H9 (cell line): Measurements from ENCODE around the gene SH3GL3. TPM values are rescaled to one million over a fixed set of nuclear protein-coding genes. Genes with fewer than 3 reads are reported as not detected.

Source experiments
- DNase-seq: peaks from one replicate; pipeline ENCODE4 v3.0.0-alpha.2; 2017
- H2AFZ ChIP-seq: one replicate; pipeline ENCODE4 v1.6.1; 2013; ENCODE audit warnings: mild to moderate bottlenecking, low read length, control low read depth, moderate library complexity
- H2AK5ac ChIP-seq: 2 replicates; pipeline ENCODE4 v1.6.1; 2013; ENCODE audit warnings: low read length, control low read depth, mixed read lengths; ENCODE audit not compliant: insufficient read length
- H2BK120ac ChIP-seq: one replicate; pipeline ENCODE4 v1.6.1; 2013; ENCODE audit warnings: low read depth, mild to moderate bottlenecking, low read length, control low read depth, inconsistent platforms; ENCODE audit not compliant: poor library complexity, severe bottlenecking
- H2BK12ac ChIP-seq: 2 replicates; pipeline ENCODE4 v1.6.1; 2013; ENCODE audit warnings: low read length, control low read depth, mixed read lengths, low read depth; ENCODE audit not compliant: insufficient read length
- H2BK15ac ChIP-seq: 2 replicates; pipeline ENCODE4 v1.6.1; 2013; ENCODE audit warnings: low read depth, low read length, control low read depth
- H2BK20ac ChIP-seq: one replicate; pipeline ENCODE4 v1.6.1; 2013; ENCODE audit warnings: low read depth, mild to moderate bottlenecking, low read length, control low read depth, inconsistent platforms; ENCODE audit not compliant: poor library complexity, severe bottlenecking
- H2BK5ac ChIP-seq: 2 replicates; pipeline ENCODE4 v1.6.1; 2013; ENCODE audit warnings: low read length, control low read depth, mixed read lengths; ENCODE audit not compliant: insufficient read length
- H3K14ac ChIP-seq: 2 replicates; pipeline ENCODE4 v1.6.1; 2013; ENCODE audit warnings: low read length, control low read depth; ENCODE audit not compliant: insufficient read depth
- H3K18ac ChIP-seq: 2 replicates; pipeline ENCODE4 v1.6.1; 2013; ENCODE audit warnings: low read depth, mild to moderate bottlenecking, mixed read lengths, low read length, control low read depth; ENCODE audit not compliant: insufficient read length
- H3K23ac ChIP-seq: 2 replicates; pipeline ENCODE4 v1.6.1; 2013; ENCODE audit warnings: low read length, control low read depth, mixed read lengths, low read depth; ENCODE audit not compliant: insufficient read length
- H3K23me2 ChIP-seq: 2 replicates; pipeline ENCODE4 v1.6.1; 2013; ENCODE audit warnings: low read depth, mild to moderate bottlenecking, mixed read lengths, low read length, control low read depth; ENCODE audit not compliant: insufficient read length, poor library complexity, severe bottlenecking
- H3K27ac ChIP-seq: 2 replicates; pipeline ENCODE4 v1.5.1; 2013; ENCODE audit warnings: low read length, control low read depth, mixed read lengths, low read depth; ENCODE audit not compliant: insufficient read length
- H3K27me3 ChIP-seq: 2 replicates; pipeline ENCODE4 v1.6.1; 2013; ENCODE audit warnings: low read length, control low read depth, inconsistent platforms; ENCODE audit not compliant: insufficient read depth
- H3K4ac ChIP-seq: 2 replicates; pipeline ENCODE4 v1.6.1; 2013; ENCODE audit warnings: low read depth, mild to moderate bottlenecking, control low read depth, inconsistent platforms, low read length, moderate library complexity
- H3K4me1 ChIP-seq: 2 replicates; pipeline ENCODE4 v1.6.1; 2013; ENCODE audit warnings: low read length, control low read depth, inconsistent platforms; ENCODE audit not compliant: insufficient read depth
- H3K4me2 ChIP-seq: 2 replicates; pipeline ENCODE4 v1.6.1; 2013; ENCODE audit warnings: low read length, control low read depth, mixed read lengths; ENCODE audit not compliant: insufficient read length, insufficient read depth
- H3K56ac ChIP-seq: 2 replicates; pipeline ENCODE4 v1.6.1; 2013; ENCODE audit warnings: low read depth, mild to moderate bottlenecking, mixed read lengths, low read length, control low read depth; ENCODE audit not compliant: insufficient read length
- H3K79me1 ChIP-seq: 2 replicates; pipeline ENCODE4 v1.6.1; 2013; ENCODE audit warnings: low read depth, mild to moderate bottlenecking, moderate library complexity, low read length, control low read depth, inconsistent platforms; ENCODE audit not compliant: insufficient read depth, poor library complexity, severe bottlenecking
- H3K79me2 ChIP-seq: 2 replicates; pipeline ENCODE4 v1.6.1; 2013; ENCODE audit warnings: low read length, control low read depth, inconsistent platforms; ENCODE audit not compliant: insufficient read depth
- H3K9ac ChIP-seq: 2 replicates; pipeline ENCODE4 v1.6.1; 2013; ENCODE audit warnings: low read length, control low read depth, mixed read lengths; ENCODE audit not compliant: insufficient read length; ENCODE audit errors: extremely low read depth
- H3K9me3 ChIP-seq: one replicate; pipeline ENCODE4 v1.6.1; 2013; ENCODE audit warnings: low read depth, low read length, inconsistent platforms; ENCODE audit not compliant: control insufficient read depth
- H3T11ph ChIP-seq: one replicate; pipeline ENCODE4 v1.6.1; 2013; ENCODE audit warnings: mild to moderate bottlenecking, low read length, control low read depth, inconsistent platforms
- H4K20me1 ChIP-seq: one replicate; pipeline ENCODE4 v1.6.1; 2013; ENCODE audit not compliant: control insufficient read depth, insufficient read length, insufficient read depth
- H4K5ac ChIP-seq: 2 replicates; pipeline ENCODE4 v1.6.1; 2013; ENCODE audit warnings: low read depth, mild to moderate bottlenecking, mixed read lengths, low read length, control low read depth; ENCODE audit not compliant: insufficient read length
- H4K8ac ChIP-seq: replicated peaks from 2 replicates; pipeline ENCODE4 v1.6.1; 2013; ENCODE audit warnings: low read length, control low read depth, mixed read lengths, low read depth; ENCODE audit not compliant: insufficient read length
- H4K91ac ChIP-seq: 2 replicates; pipeline ENCODE4 v1.6.1; 2013; ENCODE audit warnings: low read depth, mild to moderate bottlenecking, moderate library complexity, mixed read lengths, low read length, control low read depth; ENCODE audit not compliant: insufficient read length
- H3K27ac Mint-ChIP-seq, 3 experiments: 2 replicates in 2 of 3; 3 replicates in 1 of 3; pipeline ENCODE4 v1.8.0; 2020 to 2021; ENCODE audit warnings: mixed read lengths in 3 of 3, mild to moderate bottlenecking in 1 of 3, moderate library complexity in 1 of 3
- H3K27me3 Mint-ChIP-seq: 2 replicates; pipeline ENCODE4 v1.8.0; 2021; ENCODE audit warnings: low read depth, mild to moderate bottlenecking, moderate library complexity, mixed read lengths
- H3K36me3 Mint-ChIP-seq, 3 experiments: 2 replicates in 2 of 3; 3 replicates in 1 of 3; pipeline ENCODE4 v1.8.0; 2020 to 2021; ENCODE audit warnings: low read depth in 3 of 3, mixed read lengths in 3 of 3; ENCODE audit not compliant: insufficient read depth in 1 of 3
- H3K4me1 Mint-ChIP-seq, 2 experiments: 2 replicates each; pipeline ENCODE4 v1.8.0; 2020; ENCODE audit warnings: mixed read lengths in 2 of 2
- H3K4me3 Mint-ChIP-seq, 2 experiments: 2 replicates in 1 of 2; 3 replicates in 1 of 2; pipeline ENCODE4 v1.8.0; 2020 to 2021; ENCODE audit warnings: mild to moderate bottlenecking in 2 of 2, mixed read lengths in 2 of 2, moderate library complexity in 1 of 2
- H3K9me3 Mint-ChIP-seq, 2 experiments: 2 replicates in 1 of 2; 3 replicates in 1 of 2; pipeline ENCODE4 v1.8.0; 2020; ENCODE audit warnings: mild to moderate bottlenecking in 2 of 2, mixed read lengths in 2 of 2, moderate library complexity in 1 of 2
- CTCF ChIP-seq: fragments of 200-600 bp; sonication (generic); conservative IDR thresholded peaks from 3 replicates; pipeline ENCODE4 v1.8.0; 2021; ENCODE audit warnings: antibody characterized with exemption, mild to moderate bottlenecking
- WGBS: extraction: QIAGEN DNeasy Blood & Tissue Kit; methylation state at CpG from one replicate; pipeline ENCODE4 v1.1.7; 2013; ENCODE audit warnings: missing lambda C conversion rate, low lambda C conversion rate, mixed read lengths; ENCODE audit not compliant: insufficient read length; ENCODE audit errors: extremely low coverage; 5-methylcytosine and 5-hydroxymethylcytosine counted together
- total RNA-seq: library from RNA; stranded (reverse); gene quantifications from 2 replicates; pipeline ENCODE4 v1.2.1, GENCODE V29; 2021

SH3GL3 gene
- total RNA-seq, 1 experiment from 2014 or later: 11.2 TPM

GRCh38 chr15:83458381-83458780 lies 11.2 kb downstream of the SH3GL3 start:
- H3K79me2 ChIP-seq: no peaks in the 10 kb centered on the region
- H3K4me3 Mint-ChIP-seq: no peak overlapping the region
- no CpG with 5 or more reads among the region's 3 CpGs for WGBS

More at GRCh38 chr15:83458381-83458780, 11.2 kb downstream of the SH3GL3 start:
- no peak overlapping the region for H2AFZ ChIP-seq
- no peak overlapping the region for H3K9ac ChIP-seq
- no peak overlapping the region for H2BK20ac ChIP-seq
- no peaks in the 10 kb centered on the region for H3K27me3 ChIP-seq
- no peak overlapping the region for H3K56ac ChIP-seq
- no peaks in the 10 kb centered on the region for H3K23me2 ChIP-seq
- H4K91ac ChIP-seq: no peak overlapping the region
- no peak overlapping the region for H2BK15ac ChIP-seq
- no peak for DNase-seq
- H4K20me1 ChIP-seq: no peaks in the 10 kb centered on the region
- Mint-ChIP-seq H3K27ac (no peak overlapping the region), H3K36me3 (peaks cover 0 to 3% (median 0%) of the 10 kb centered on the region in 3 experiments; a peak in 3 of 7 replicates), H3K27me3 (no peaks in the 10 kb centered on the region), H3K9me3 (peaks cover 1 to 4% of the 10 kb centered on the region in 2 experiments; a peak in 3 of 5 replicates), H3K4me1 (peaks cover 5 to 13% of the 10 kb centered on the region in 2 experiments; a peak in 3 of 4 replicates)
- H2BK120ac ChIP-seq: no peak overlapping the region
- H3K27ac ChIP-seq: no peak overlapping the region
- H3K18ac ChIP-seq: no peak overlapping the region
- H4K8ac ChIP-seq: no peak overlapping the region
- H3K9me3 ChIP-seq: no peaks in the 10 kb centered on the region
- H2BK12ac ChIP-seq: no peak overlapping the region
- H4K5ac ChIP-seq: no peak overlapping the region
- no peak overlapping the region for H3K23ac ChIP-seq
- H3K4ac ChIP-seq: no peak overlapping the region
- no peak overlapping the region for H2AK5ac ChIP-seq
- no peak overlapping the region for H3K14ac ChIP-seq
- H3T11ph ChIP-seq: no peak overlapping the region
- H2BK5ac ChIP-seq: no peak overlapping the region
- no peaks in the 10 kb centered on the region for H3K79me1 ChIP-seq
- no peak overlapping the region for H3K4me2 ChIP-seq
- H3K4me1 ChIP-seq: no peaks in the 10 kb centered on the region
- no peak for TF ChIP-seq CTCF
